ENCODE results near the gene CNOT4. TPM values are rescaled to one million over a fixed set of nuclear protein-coding genes. Genes with fewer than 3 reads are reported as not detected.
"Not testable (repeated sequence)": the region's sequence is repeated elsewhere in the genome, so short reads cannot be mapped to it uniquely, and the experiment has no call there.

The CNOT4 gene
- total RNA-seq, 1 experiment from 2014 or later: 34.3 TPM

- DNase-seq: no peak
- no peak overlapping the region for H3K27ac ChIP-seq
- H3K4me1 ChIP-seq: no peaks in the 10 kb centered on the region; the same call in 1 of the 2 replicates
- H3K27me3 ChIP-seq: no peaks in the 10 kb centered on the region
- no peak overlapping the region for H3K4me3 ChIP-seq
- no peaks in the 10 kb centered on the region for H3K9me3 ChIP-seq (replicated peaks)
- 0 out of 2 replicates have a peak, but pooled peaks cover 3% of the 10 kb centered on the region for H3K36me3 ChIP-seq
Measured at GRCh38 chr7:135492151-135492550, 17.8 kb downstream of the CNOT4 start.

GRCh38 chr7:135490783-135491182 lies 19.1 kb downstream of the CNOT4 start:
- H3K4me3 ChIP-seq: no peak overlapping the region
- H3K27me3 ChIP-seq: no peaks in the 10 kb centered on the region
- H3K9me3 ChIP-seq (replicated peaks): no peaks in the 10 kb centered on the region
- 0 out of 2 replicates have a peak, but pooled peaks cover 3% of the 10 kb centered on the region for H3K36me3 ChIP-seq
- no peak overlapping the region for H3K27ac ChIP-seq
- peak in 1 of 2 experiments; percentile 10 for DNase-seq
- no peaks in the 10 kb centered on the region; the same call in 1 of the 2 replicates for H3K4me1 ChIP-seq

GRCh38 chr7:135489791-135490190 lies 20.1 kb downstream of the CNOT4 start:
- DNase-seq: no peak
- H3K27me3 ChIP-seq: no peaks in the 10 kb centered on the region
- H3K36me3 ChIP-seq: 0 out of 2 replicates have a peak, but pooled peaks cover 4% of the 10 kb centered on the region
- no peak overlapping the region for H3K27ac ChIP-seq
- H3K4me1 ChIP-seq: no peaks in the 10 kb centered on the region; the same call in 1 of the 2 replicates
- no peaks in the 10 kb centered on the region for H3K9me3 ChIP-seq (replicated peaks)
- no peak overlapping the region for H3K4me3 ChIP-seq

- DNase-seq: no peak
- no peak overlapping the region for H3K27ac ChIP-seq
- H3K4me3 ChIP-seq: no peak overlapping the region
- H3K4me1 ChIP-seq: no peaks in the 10 kb centered on the region; the same call in 1 of the 2 replicates
- peaks cover 10% of the 10 kb centered on the region; the same call in 1 of the 2 replicates for H3K36me3 ChIP-seq
- H3K27me3 ChIP-seq: no peaks in the 10 kb centered on the region
- no peaks in the 10 kb centered on the region for H3K9me3 ChIP-seq (replicated peaks)
Measured at GRCh38 chr7:135486261-135486920, 23.5 kb downstream of the CNOT4 start.

- Histone ChIP-seq H3K36me3 (peaks cover 9% of the 10 kb centered on the region; the same call in 1 of the 2 replicates), H3K27me3 (no peaks in the 10 kb centered on the region), H3K27ac (no peak overlapping the region), H3K9me3 (replicated peaks) (no peaks in the 10 kb centered on the region), H3K4me3 (no peak overlapping the region), H3K4me1 (no peaks in the 10 kb centered on the region)
- no peak for DNase-seq
Measured at GRCh38 chr7:135481598-135481979, 28.3 kb downstream of the CNOT4 start.

GRCh38 chr7:135480966-135481597 lies 28.8 kb downstream of the CNOT4 start:
- H3K9me3 ChIP-seq (replicated peaks): no peaks in the 10 kb centered on the region
- no peaks in the 10 kb centered on the region for H3K27me3 ChIP-seq
- no peak overlapping the region for H3K4me3 ChIP-seq
- H3K27ac ChIP-seq: no peak overlapping the region
- peak in 1 of 2 experiments; percentile 3 for DNase-seq
- no peaks in the 10 kb centered on the region for H3K4me1 ChIP-seq
- H3K36me3 ChIP-seq: peaks cover 9% of the 10 kb centered on the region; the same call in 1 of the 2 replicates

GRCh38 chr7:135475521-135475920 lies 34.4 kb downstream of the CNOT4 start:
- Histone ChIP-seq H3K36me3 (0 out of 2 replicates have a peak, but pooled peaks cover 3% of the 10 kb centered on the region), H3K9me3 (replicated peaks) (no peaks in the 10 kb centered on the region), H3K27me3 (no peaks in the 10 kb centered on the region), H3K4me3 (no peak overlapping the region), H3K27ac (no peak overlapping the region), H3K4me1 (no peaks in the 10 kb centered on the region)
- DNase-seq: no peak

- not testable (repeated sequence) for H3K36me3 ChIP-seq; H3K4me1 ChIP-seq; H3K4me3 ChIP-seq; H3K9me3 ChIP-seq (replicated peaks); H3K27me3 ChIP-seq; H3K27ac ChIP-seq; DNase-seq
Measured at GRCh38 chr7:135469705-135470104, 40.2 kb downstream of the CNOT4 start.

GRCh38 chr7:135467207-135467711 lies 42.6 kb downstream of the CNOT4 start:
- Histone ChIP-seq H3K4me3 (no peak overlapping the region), H3K9me3 (replicated peaks) (0 out of 2 replicates have a peak, but pooled peaks cover 3% of the 10 kb centered on the region), H3K27ac (no peak overlapping the region), H3K27me3 (no peaks in the 10 kb centered on the region), H3K4me1 (no peaks in the 10 kb centered on the region), H3K36me3 (no peaks in the 10 kb centered on the region)
- no peak for DNase-seq

- H3K27me3 ChIP-seq: no peaks in the 10 kb centered on the region
- 0 out of 2 replicates have a peak, but pooled peaks cover 3% of the 10 kb centered on the region for H3K9me3 ChIP-seq (replicated peaks)
- H3K27ac ChIP-seq: no peak overlapping the region
- DNase-seq: no peak
- H3K4me3 ChIP-seq: no peak overlapping the region
- H3K4me1 ChIP-seq: no peaks in the 10 kb centered on the region
- no peaks in the 10 kb centered on the region for H3K36me3 ChIP-seq
Measured at GRCh38 chr7:135466442-135467206, 43.3 kb downstream of the CNOT4 start.

- Histone ChIP-seq H3K27ac (no peak overlapping the region), H3K4me3 (no peak overlapping the region), H3K4me1 (0 out of 2 replicates have a peak, but pooled peaks cover 3% of the 10 kb centered on the region), H3K9me3 (replicated peaks) (0 out of 2 replicates have a peak, but pooled peaks cover 3% of the 10 kb centered on the region), H3K27me3 (no peaks in the 10 kb centered on the region), H3K36me3 (no peaks in the 10 kb centered on the region)
- no peak for DNase-seq
Measured at GRCh38 chr7:135463908-135464307, 46.0 kb downstream of the CNOT4 start.

GRCh38 chr7:135459951-135460567 lies 49.8 kb downstream of the CNOT4 start:
- Histone ChIP-seq H3K4me3 (no peak overlapping the region), H3K4me1 (0 out of 2 replicates have a peak, but pooled peaks cover 3% of the 10 kb centered on the region), H3K36me3 (no peaks in the 10 kb centered on the region), H3K27me3 (no peaks in the 10 kb centered on the region), H3K9me3 (replicated peaks) (0 out of 2 replicates have a peak, but pooled peaks cover 3% of the 10 kb centered on the region), H3K27ac (no peak overlapping the region)
- no peak for DNase-seq

GRCh38 chr7:135459076-135459475 lies 50.8 kb downstream of the CNOT4 start:
- DNase-seq: no peak
- no peaks in the 10 kb centered on the region for H3K9me3 ChIP-seq (replicated peaks)
- H3K27me3 ChIP-seq: no peaks in the 10 kb centered on the region
- no peaks in the 10 kb centered on the region for H3K36me3 ChIP-seq
- no peak overlapping the region for H3K4me3 ChIP-seq
- 0 out of 2 replicates have a peak, but pooled peaks cover 3% of the 10 kb centered on the region for H3K4me1 ChIP-seq
- no peak overlapping the region for H3K27ac ChIP-seq

- Histone ChIP-seq H3K4me1 (no peaks in the 10 kb centered on the region), H3K27me3 (no peaks in the 10 kb centered on the region), H3K4me3 (no peak overlapping the region), H3K36me3 (no peaks in the 10 kb centered on the region), H3K27ac (no peak overlapping the region), H3K9me3 (replicated peaks) (no peaks in the 10 kb centered on the region)
- no peak for DNase-seq
Measured at GRCh38 chr7:135454060-135454459, 55.8 kb downstream of the CNOT4 start.

Measured in SJCRH30 (cell line).